ENCODE data around the gene KRTAP5-6.
"Not testable (repeated sequence)": the region's sequence is repeated elsewhere in the genome, so short reads cannot be mapped to it uniquely, and the experiment has no call there.

Gene KRTAP5-6

DNA sequence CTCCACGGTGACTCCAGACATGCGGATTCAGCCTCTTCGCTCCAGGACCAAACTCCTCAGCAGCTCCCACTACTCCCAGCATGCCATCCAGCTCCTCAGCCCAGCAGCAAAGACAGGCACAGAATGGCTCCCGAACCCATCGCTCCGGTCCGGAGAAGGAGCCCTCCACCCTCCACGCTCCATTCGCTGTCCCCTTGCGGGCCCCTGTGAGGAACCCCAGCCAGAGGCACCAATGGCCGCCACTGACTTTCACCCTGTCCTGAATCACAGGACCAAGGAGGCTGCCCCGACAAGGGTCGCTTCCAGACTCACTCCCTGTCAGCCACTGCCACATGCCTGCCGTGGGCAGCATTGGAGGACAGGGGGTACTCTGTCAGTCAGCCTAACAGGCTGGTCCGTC, 10.8 kb upstream of the KRTAP5-6 start:
- not testable (repeated sequence) for H3K4me3 Mint-ChIP-seq; H3K27ac Mint-ChIP-seq; H3K36me3 Mint-ChIP-seq (ENCODE audit: low read depth); H3K9me3 Mint-ChIP-seq; H3K4me1 Mint-ChIP-seq (ENCODE audit: low read depth)
- peaks cover 22% of the 10 kb centered on the region for H3K27me3 Mint-ChIP-seq (ENCODE audit: low read depth)

DNA sequence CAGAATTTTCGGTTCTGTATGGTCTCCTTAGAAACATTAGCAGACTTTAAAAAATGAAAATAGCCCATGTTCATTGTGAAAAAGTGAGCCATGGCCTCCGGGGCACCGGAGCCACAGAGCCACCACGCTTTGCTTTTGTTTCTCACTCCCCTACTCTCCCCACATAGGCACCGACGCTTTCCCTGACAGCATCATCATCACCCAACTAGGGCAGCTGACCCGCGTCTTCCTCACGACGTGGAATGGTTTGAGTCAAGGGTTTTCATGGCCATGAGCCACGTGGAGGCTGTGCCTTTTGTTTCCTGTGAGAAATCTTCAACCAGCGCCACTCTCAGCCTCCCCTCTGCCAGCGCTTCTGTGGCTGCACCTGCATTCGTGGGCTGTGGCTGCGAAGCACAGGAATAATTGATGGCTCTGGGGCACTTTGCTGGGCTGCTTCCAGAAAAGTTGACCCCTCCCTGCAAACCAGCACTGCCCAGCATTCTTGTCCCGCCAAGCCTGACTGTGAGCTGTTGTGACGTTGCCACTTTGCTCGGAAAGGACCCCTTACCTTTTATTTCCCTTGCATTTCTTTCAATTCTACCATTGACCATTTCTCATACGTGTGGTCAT, 8.6 kb upstream of the KRTAP5-6 start:
- peaks cover 21% of the 10 kb centered on the region for H3K27me3 Mint-ChIP-seq (ENCODE audit: low read depth)

DNA sequence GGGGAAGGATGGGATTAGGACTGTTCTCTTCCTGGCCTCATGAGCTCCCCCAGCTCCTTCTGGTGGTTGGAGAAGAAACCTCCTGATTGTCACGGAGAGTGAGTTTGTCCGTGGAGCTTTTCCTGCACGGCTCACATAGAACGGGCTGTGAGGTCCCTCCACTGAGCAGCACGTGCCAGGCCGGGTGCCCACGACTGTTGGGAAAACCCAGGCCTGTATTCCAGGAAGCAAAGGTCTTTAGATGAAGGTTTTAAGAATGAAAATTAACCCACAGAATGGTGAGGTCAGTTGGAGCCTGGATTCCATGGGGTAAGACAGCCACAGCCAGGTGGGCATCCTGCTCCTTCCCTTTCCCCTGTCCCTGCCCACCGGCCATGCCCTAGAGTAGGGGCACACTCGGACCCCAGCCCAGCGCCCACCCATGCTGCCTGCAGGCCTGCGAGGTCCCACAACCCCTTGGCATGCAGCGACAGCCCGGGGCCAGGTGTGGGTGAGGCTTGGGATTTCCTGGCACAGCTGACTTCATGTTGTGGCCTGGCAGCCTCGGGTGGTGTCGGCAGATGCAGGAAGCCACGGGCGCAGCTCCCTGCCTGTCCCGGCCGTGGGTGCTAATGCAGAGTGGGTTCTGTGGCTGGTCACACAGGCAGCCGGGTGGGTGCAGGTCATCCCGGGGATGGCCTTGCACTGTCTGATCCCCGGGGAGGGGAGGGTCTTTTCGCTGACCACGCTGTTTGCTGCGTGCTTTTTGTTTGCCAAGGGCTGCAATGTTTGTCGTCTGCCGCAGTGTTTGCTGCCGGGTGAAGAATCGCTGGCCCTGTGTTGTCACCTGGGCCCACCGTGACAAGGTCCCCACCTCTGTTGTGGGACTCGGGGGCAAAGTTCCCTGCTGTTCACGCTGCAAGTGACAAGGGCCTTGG, 7.5 kb upstream of the KRTAP5-6 start:
- H3K27ac Mint-ChIP-seq; H3K36me3 Mint-ChIP-seq (ENCODE audit: low read depth); H3K9me3 Mint-ChIP-seq; H3K4me3 Mint-ChIP-seq; H3K4me1 Mint-ChIP-seq (ENCODE audit: low read depth): not testable (repeated sequence)
- peaks cover 21% of the 10 kb centered on the region for H3K27me3 Mint-ChIP-seq (ENCODE audit: low read depth)

More for the DNA sequence above, 8.6 kb upstream of the KRTAP5-6 start:
- H3K9me3 Mint-ChIP-seq; H3K4me1 Mint-ChIP-seq (ENCODE audit: low read depth); H3K27ac Mint-ChIP-seq; H3K4me3 Mint-ChIP-seq; H3K36me3 Mint-ChIP-seq (ENCODE audit: low read depth): not testable (repeated sequence)

DNA sequence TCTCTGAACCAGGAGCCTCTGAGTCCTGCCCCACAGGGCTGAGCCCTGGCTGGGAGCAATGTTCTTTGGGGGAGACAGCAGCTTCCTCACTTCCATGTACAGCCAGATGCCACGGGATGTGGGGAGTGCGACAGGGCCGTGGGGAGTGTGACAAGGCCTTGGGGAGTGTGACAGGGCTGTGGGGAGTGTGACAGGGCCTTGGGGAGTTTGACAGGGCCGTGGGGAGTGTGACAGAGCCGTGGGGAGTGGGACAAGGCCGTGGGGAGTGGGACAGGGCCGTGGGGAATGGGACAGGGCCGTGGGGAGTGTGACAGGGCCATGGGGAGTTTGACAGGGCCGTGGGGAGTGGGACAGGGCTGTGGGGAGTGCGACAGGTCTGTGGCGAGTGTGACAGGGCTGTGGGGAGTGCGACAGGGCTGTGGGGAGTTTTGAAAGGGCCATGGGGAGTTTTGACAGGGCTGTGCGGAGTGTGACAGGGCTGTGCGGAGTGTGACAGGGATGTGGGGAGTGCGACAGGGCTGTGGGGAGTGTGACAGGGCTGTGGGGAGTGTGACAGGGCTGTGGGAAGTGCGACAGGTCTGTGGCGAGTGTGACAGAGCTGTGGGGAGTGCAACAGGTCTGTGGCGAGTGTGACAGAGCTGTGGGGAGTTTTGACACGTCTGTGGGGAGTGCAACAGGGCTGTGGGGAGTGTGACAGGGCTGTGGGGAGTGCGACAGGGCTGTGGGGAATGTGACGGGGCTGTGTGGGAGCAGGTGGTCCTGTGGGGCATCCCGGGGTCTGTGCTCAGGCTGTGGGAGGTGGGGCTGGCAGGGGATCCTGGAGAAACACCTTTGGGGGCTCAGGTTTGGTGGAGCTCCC, 6.6 kb upstream of the KRTAP5-6 start:
- Mint-ChIP-seq H3K4me3 (no peak overlapping the region), H3K27me3 (ENCODE audit: low read depth) (peaks cover 21% of the 10 kb centered on the region), H3K27ac (no peak overlapping the region), H3K4me1 (ENCODE audit: low read depth) (peaks cover 5% of the 10 kb centered on the region), H3K9me3 (no peaks in the 10 kb centered on the region), H3K36me3 (ENCODE audit: low read depth) (no peaks in the 10 kb centered on the region)

DNA sequence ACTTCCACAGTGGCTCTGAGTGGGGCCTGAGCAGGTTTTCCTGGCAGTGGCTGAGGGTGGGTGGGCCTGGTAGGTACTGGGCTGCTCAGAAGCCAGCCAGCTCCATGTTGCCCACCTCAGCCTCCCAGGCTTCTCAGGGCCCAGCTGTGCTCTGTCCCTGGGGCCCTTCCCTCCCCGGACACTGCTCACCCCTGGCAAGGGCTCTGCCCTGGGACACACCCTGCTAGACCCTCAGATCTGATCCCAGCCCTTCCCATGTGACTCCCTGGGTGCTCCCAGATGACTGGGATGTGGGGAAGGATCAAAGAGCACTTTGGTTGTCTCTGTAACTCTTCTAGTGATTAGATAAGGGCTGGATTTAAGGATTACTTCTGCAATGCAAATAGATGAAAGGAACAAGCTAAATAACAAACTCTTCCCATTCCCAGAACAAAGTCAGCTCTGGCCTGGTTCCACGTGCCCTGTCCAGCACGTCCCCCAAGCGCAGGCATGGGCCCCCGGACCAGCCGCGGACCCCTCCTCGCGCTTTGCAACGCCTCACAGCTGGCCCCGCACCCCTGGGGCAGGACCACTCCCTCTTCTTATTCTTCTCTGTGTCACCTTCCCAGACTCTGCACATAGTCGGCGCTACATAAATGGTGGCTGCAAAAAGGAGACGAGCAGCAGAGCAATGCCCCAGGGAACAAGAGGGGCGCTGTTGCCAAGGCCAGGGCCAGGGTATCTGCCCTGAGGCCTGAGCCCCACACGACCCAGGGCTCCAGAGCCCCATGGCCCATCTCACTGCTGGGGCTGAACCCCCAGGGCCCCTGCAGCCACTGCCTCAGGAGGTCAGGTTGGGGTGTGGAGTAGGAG, 5.7 kb upstream of the KRTAP5-6 start:
- H3K4me3 Mint-ChIP-seq, result no peak overlapping the region
- H3K4me1 Mint-ChIP-seq (ENCODE audit: low read depth), result peaks cover 5% of the 10 kb centered on the region
- H3K36me3 Mint-ChIP-seq (ENCODE audit: low read depth), result no peaks in the 10 kb centered on the region
- no peaks in the 10 kb centered on the region for H3K9me3 Mint-ChIP-seq
- H3K27me3 Mint-ChIP-seq (ENCODE audit: low read depth), result peaks cover 27% of the 10 kb centered on the region
- no peak overlapping the region for H3K27ac Mint-ChIP-seq

DNA sequence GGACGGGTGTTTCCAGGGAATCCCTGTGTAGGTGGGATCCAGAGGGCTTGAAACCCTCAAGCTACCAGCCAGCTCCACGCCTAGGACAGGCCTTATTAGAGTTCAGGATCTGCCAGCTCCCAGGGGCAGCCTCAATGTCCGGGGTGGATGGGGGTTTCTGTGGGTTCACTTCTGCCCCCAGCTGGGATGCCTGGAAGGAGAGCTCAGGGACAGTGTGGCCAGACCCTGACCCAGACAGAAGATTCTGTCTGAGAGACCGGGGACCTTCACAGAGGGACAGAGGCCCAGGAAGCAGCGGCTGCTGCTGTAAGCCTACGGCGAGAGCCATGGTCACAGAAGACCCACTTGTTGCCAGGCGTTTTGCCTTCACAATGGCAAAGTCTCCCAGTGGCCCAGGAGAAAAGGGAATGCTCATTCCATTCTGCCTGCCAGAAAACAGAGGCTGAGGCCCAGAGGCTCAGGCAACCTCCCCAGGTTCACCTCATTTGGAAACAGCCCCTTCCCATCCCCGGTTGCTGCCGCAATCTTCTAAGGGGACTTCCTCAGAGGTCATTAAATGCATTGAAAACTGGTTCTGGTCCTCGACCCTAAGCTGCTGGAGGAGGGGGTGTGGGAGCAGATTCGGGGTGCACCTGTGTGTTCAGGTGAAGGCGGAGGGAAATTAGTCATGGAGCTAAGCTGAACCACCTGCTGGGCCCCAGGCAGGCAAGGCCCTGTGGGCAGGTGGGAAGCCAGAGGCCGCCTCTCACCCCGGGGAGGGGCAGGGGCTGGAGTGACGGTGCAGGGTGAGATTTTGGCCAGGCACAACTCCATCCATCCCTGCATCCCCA, 4.9 kb upstream of the KRTAP5-6 start:
- Mint-ChIP-seq H3K4me1 (ENCODE audit: low read depth) (peaks cover 5% of the 10 kb centered on the region), H3K27ac (no peak overlapping the region), H3K27me3 (ENCODE audit: low read depth) (peaks cover 31% of the 10 kb centered on the region), H3K4me3 (no peak overlapping the region), H3K36me3 (ENCODE audit: low read depth) (no peaks in the 10 kb centered on the region), H3K9me3 (no peaks in the 10 kb centered on the region)

DNA sequence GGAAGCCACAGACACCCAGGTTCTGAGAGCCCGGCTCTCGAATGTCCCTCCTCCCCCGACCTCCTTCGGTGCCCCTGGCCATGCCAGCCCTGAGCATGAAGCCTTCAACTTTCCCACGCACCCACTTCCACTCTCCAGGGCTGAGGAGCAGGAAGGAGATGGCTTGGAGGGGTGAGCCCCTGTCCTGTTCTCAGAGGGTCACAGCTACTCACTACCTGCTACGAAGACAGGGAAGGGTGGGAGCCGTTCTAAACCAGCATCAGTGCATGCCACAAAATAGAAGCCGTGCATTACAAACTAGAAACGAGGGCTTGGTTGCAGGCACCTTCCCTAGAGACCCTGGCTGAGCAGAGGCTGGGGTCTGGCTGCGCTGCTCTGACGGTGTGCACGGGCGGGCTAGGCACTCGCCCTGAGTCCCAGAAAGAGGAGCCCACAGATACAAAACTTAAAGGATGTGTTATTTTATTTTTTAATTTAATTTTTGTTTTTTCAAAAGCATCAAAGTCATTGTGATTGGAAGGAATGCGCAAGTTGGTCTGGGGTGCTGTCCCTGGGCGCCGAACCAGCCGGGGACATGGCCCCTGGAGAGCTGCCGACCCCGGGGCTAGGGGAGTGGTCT, 4.2 kb upstream of the KRTAP5-6 start:
- H3K27me3 Mint-ChIP-seq (ENCODE audit: low read depth), result peaks cover 31% of the 10 kb centered on the region
- H3K4me3 Mint-ChIP-seq, result peak overlapping the region; percentile 80
- no peaks in the 10 kb centered on the region for H3K36me3 Mint-ChIP-seq (ENCODE audit: low read depth)
- H3K27ac Mint-ChIP-seq, result no peak overlapping the region
- peaks cover 5% of the 10 kb centered on the region for H3K4me1 Mint-ChIP-seq (ENCODE audit: low read depth)
- no peaks in the 10 kb centered on the region for H3K9me3 Mint-ChIP-seq

DNA sequence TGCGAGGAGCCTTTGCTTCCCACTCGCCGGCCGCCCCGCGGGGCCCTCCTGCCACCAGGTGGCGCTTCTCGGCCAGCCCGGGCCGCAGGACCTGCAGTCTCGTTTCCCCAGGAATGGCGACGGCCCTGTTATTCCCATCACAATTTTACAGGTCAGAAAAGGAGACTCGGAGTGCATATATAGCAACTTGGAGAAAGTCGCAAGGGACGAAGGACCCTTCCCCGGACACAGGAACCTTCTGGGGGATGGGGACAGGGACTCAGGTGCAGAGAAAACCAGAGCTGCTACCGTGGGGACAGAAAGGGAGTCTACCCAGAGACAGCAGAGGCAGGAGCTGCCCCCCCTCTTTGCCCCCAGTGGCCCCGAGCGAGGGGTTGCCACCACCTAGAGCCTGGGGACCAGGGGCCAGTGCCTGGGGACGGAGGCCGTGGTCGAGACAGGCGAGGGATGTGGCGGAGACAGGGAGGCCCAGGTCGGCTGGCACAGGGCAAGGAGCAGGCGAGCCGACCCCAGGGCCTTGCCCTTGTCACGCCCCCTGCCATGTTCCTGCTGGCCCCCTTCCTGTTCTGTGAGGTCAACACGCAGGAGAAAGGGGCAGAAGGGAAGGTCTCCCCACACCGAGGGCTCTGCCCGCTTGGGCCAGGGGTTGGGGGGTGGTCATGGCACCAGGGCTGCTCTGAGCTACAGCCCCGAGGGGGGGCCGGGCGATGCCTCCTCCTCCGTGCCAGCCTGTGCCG, 3.5 kb upstream of the KRTAP5-6 start:
- H3K36me3 Mint-ChIP-seq (ENCODE audit: low read depth), result no peaks in the 10 kb centered on the region
- peaks cover 28% of the 10 kb centered on the region for H3K27me3 Mint-ChIP-seq (ENCODE audit: low read depth)
- H3K4me3 Mint-ChIP-seq, result peak overlapping the region; percentile 80
- H3K27ac Mint-ChIP-seq, result no peak overlapping the region
- H3K9me3 Mint-ChIP-seq, result peaks cover 4% of the 10 kb centered on the region
- peaks cover 5% of the 10 kb centered on the region for H3K4me1 Mint-ChIP-seq (ENCODE audit: low read depth)

DNA sequence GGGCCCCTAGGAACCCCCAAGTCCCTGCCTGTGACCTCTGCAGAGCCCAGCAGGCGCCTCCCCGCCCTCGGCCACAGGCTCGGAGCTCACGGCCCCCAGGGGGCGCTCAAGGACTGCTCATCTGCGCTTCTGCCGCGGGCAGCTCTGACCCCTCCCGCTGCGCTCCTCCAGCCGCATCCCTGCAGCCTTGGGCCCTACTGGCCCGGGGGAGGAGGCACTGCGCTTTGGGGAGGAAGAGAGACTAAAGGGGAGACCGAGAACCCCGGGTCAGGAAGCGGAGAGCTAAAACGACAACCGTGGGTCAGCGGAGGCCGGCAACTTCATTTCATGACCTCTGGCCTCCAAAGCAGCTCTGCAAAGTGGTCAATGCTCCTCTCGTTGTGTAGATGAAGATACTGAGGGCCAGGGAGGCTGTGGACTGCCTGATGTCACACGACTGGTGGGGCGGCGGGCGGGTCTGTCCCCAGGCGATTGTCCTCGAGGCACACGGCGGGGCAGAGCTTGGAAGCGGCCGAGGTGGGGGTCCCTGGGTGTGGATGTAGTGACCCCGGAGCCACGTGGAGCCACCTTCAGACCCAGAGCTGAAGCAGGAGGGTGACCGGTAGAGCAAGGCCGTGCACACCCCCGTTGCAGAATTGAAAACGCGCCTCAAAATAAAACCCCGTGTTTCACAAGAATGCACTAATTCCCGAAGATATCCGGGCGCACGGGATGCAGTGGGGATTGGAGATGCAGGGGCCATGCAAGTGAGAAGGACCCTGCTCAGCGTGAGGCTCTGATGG, 2.7 kb upstream of the KRTAP5-6 start:
- Mint-ChIP-seq H3K27ac (no peak overlapping the region), H3K4me3 (no peak overlapping the region), H3K9me3 (peaks cover 4% of the 10 kb centered on the region), H3K36me3 (ENCODE audit: low read depth) (no peaks in the 10 kb centered on the region), H3K27me3 (ENCODE audit: low read depth) (peaks cover 23% of the 10 kb centered on the region), H3K4me1 (ENCODE audit: low read depth) (peaks cover 5% of the 10 kb centered on the region)

DNA sequence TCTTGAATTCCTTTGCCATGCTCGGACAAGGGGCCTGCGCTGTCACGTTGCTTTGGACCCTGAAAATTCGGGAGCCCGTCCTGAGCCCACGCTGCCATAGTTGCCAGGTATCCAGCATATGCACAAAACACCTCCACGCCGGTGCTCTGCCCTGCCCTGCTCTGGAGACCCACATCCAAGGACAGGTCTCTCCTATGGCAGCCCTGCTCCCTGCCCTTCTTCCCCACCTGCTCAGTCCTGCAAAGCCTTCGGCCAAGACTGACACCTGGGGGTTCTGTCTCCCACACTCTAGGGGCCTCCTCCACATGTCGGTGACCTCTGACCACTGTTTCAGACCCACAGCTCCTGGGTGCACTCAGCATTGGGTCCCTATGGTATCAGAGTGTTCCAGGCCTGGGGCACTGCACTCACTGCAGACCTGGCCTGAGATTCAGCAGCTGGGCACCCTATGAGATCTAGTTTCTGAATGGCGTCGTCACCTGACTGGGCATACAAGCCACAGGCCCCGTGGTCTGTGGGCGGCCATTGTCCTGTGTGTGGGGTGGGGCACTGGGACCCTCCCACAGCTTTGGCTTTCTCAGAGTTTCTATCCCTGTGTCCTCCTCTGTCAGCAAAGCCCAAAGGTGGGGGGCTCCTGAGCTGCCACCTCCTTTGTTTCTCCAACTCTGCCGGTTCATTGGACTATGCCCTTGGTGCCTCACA, 2.0 kb upstream of the KRTAP5-6 start:
- Mint-ChIP-seq H3K36me3 (ENCODE audit: low read depth) (no peaks in the 10 kb centered on the region), H3K4me1 (ENCODE audit: low read depth) (peaks cover 6% of the 10 kb centered on the region), H3K27me3 (ENCODE audit: low read depth) (peaks cover 19% of the 10 kb centered on the region), H3K9me3 (peaks cover 4% of the 10 kb centered on the region), H3K4me3 (no peak overlapping the region), H3K27ac (no peak overlapping the region)

DNA sequence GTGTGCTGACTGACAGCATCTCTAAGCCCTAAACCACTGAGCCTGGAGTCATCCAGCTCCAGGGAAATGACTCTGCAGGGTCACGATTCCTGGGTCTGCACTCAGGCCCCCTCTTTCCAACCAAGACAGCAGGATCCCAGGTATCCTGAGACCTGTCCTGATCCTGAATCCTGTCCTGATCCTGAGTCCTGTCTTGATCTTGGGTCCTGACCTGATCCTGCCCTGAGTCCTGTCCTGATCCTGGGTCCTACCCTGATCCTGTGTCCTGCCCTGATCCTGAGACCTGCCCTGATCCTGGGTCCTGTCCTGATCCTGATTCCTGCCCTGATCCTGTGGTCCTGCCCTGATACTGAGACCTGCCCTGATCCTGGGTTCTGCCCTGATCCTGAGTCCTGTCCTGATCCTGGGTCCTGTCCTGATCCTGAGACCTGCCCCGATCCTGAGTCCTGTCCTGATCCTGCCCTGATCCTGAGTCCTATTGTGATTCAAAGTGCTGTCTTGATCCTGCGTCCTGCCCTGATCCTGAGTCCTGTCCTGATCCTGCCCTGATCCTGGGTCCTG, 1.4 kb upstream of the KRTAP5-6 start:
- Mint-ChIP-seq H3K4me1 (ENCODE audit: low read depth) (peaks cover 6% of the 10 kb centered on the region), H3K4me3 (no peak overlapping the region), H3K27me3 (ENCODE audit: low read depth) (peaks cover 16% of the 10 kb centered on the region), H3K9me3 (peaks cover 4% of the 10 kb centered on the region), H3K36me3 (ENCODE audit: low read depth) (no peaks in the 10 kb centered on the region), H3K27ac (no peak overlapping the region)

All from T-helper 1 cell treated with Interleukin-12 subunit alpha and Interleukin-12 subunit beta and Interleukin-4 antibody, amounts not matched to agents 30 μg/mL and 1 μg/mL, for 36 hours (primary cell).